K562 (cell line): ENCODE results near the gene OR51B2. TPM values are rescaled to one million over a fixed set of nuclear protein-coding genes. Genes with fewer than 3 reads are reported as not detected.

ENCODE experiments used
- CHD2 ChIP-seq: IDR thresholded peaks from 2 replicates; pipeline ENCODE4 v1.6.1; 2011; ENCODE audit warnings: low read depth, low read length
- FOS ChIP-seq: IDR thresholded peaks from 3 replicates; pipeline ENCODE4 v1.6.1; 2011; ENCODE audit not compliant: insufficient read length; ENCODE audit errors: extremely low read depth
- HMG20B ChIP-seq: fragments of 250-450 bp; sonication (Bioruptor Pico); IDR thresholded peaks from 2 replicates; pipeline ENCODE4 v1.5.0; 2021; ENCODE audit warnings: mild to moderate bottlenecking
- KLF13 ChIP-seq: fragments of 450-650 bp; IDR thresholded peaks from 2 replicates; pipeline ENCODE4 v1.6.1; 2016; ENCODE audit warnings: missing genetic modification characterization, low read depth, mild to moderate bottlenecking, missing compliant biosample characterization, moderate library complexity, borderline replicate concordance
- NFE2L1 ChIP-seq: fragments of 450-650 bp; IDR thresholded peaks from 2 replicates; pipeline ENCODE4 v1.6.1; 2016; ENCODE audit warnings: missing genetic modification characterization, low read depth, mild to moderate bottlenecking, missing compliant biosample characterization, moderate library complexity, borderline replicate concordance
- TEAD1 ChIP-seq, 2 experiments: fragments of 450-650 bp in 1 of 2; sonication (generic) in 1 of 2; formaldehyde crosslinking; IDR thresholded peaks; 2 replicates each; pipeline versions ENCODE4 v1.4.0 to v1.8.0; 2020 to 2022; ENCODE audit warnings: mild to moderate bottlenecking in 2 of 2, missing genetic modification reagents in 1 of 2
- ZNF347 ChIP-seq: fragments of 450-650 bp; formaldehyde crosslinking; IDR thresholded peaks from 2 replicates; pipeline ENCODE4 v1.4.0; 2020; ENCODE audit warnings: low read depth, mild to moderate bottlenecking, moderate library complexity
- polyA plus RNA-seq, 8 experiments: library from polyadenylated mRNA; depleted of rRNA in 4 of 8; stranded (reverse) in 5 of 8; unstranded in 3 of 8; fragments of >200 nt; fragmentation: Nextera tagmentation in 2 of 8; fragmentation: Illumina TruSeq in 1 of 8; extraction: Ambion mirVana in 2 of 8; extraction: Trizol in 1 of 8; gene quantifications; 2 replicates each; pipeline versions ENCODE4 v1.2.1 to v1.2.3, GENCODE V29; 2011 to 2014; ENCODE audit warnings: inconsistent platforms in 1 of 8, missing spikeins in 1 of 8
- total RNA-seq, 7 experiments: library from RNA; depleted of rRNA in 6 of 7; stranded (reverse); fragments of >200 nt in 6 of 7; fragmentation: Illumina TruSeq in 2 of 7; extraction: Trizol in 2 of 7; gene quantifications; 2 replicates each; pipeline versions ENCODE4 v1.2.1 to v1.2.3, GENCODE V29; 2011 to 2021; ENCODE audit warnings: low replicate concordance in 1 of 7
- TF ChIP-seq, protein P1 (sequence below): fragments of 200-800 bp; sonication (Bioruptor generic); IDR thresholded peaks from 2 replicates; pipeline ENCODE4 v1.6.1; 2016; ENCODE audit warnings: missing genetic modification characterization, missing compliant biosample characterization
- TF ChIP-seq, protein P2 (sequence below): fragments of 250-450 bp; sonication (Bioruptor Pico); IDR thresholded peaks from 2 replicates; pipeline ENCODE4 v1.4.0; 2020; ENCODE audit warnings: mild to moderate bottlenecking, moderate library complexity
- TF ChIP-seq, protein P3 (sequence below): fragments of 250-450 bp; sonication (Bioruptor Pico); IDR thresholded peaks from 2 replicates; pipeline ENCODE4 v1.8.0; 2022; ENCODE audit warnings: moderate library complexity, mild to moderate bottlenecking, inconsistent platforms

Gene OR51B2
- total and polyA plus RNA-seq, 9 of the 15 experiments (the other 6 are each of a cell fraction or from before 2014, with no cell fraction given), result 0.38 to 6.6 (median 4.0) TPM

DNA sequence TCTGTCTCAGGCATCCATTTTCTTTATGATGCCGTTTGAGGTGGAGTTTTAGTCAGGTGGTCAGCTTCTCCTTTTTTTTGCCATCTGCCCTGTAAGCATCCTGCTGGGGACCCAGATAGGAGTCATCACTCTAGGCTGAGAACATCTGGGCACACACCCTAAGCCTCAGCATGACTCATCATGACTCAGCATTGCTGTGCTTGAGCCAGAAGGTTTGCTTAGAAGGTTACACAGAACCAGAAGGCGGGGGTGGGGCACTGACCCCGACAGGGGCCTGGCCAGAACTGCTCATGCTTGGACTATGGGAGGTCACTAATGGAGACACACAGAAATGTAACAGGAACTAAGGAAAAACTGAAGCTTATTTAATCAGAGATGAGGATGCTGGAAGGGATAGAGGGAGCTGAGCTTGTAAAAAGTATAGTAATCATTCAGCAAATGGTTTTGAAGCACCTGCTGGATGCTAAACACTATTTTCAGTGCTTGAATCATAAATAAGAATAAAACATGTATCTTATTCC, 43.5 kb downstream of the OR51B2 start (continued):
- TF ChIP-seq, protein P1, sequence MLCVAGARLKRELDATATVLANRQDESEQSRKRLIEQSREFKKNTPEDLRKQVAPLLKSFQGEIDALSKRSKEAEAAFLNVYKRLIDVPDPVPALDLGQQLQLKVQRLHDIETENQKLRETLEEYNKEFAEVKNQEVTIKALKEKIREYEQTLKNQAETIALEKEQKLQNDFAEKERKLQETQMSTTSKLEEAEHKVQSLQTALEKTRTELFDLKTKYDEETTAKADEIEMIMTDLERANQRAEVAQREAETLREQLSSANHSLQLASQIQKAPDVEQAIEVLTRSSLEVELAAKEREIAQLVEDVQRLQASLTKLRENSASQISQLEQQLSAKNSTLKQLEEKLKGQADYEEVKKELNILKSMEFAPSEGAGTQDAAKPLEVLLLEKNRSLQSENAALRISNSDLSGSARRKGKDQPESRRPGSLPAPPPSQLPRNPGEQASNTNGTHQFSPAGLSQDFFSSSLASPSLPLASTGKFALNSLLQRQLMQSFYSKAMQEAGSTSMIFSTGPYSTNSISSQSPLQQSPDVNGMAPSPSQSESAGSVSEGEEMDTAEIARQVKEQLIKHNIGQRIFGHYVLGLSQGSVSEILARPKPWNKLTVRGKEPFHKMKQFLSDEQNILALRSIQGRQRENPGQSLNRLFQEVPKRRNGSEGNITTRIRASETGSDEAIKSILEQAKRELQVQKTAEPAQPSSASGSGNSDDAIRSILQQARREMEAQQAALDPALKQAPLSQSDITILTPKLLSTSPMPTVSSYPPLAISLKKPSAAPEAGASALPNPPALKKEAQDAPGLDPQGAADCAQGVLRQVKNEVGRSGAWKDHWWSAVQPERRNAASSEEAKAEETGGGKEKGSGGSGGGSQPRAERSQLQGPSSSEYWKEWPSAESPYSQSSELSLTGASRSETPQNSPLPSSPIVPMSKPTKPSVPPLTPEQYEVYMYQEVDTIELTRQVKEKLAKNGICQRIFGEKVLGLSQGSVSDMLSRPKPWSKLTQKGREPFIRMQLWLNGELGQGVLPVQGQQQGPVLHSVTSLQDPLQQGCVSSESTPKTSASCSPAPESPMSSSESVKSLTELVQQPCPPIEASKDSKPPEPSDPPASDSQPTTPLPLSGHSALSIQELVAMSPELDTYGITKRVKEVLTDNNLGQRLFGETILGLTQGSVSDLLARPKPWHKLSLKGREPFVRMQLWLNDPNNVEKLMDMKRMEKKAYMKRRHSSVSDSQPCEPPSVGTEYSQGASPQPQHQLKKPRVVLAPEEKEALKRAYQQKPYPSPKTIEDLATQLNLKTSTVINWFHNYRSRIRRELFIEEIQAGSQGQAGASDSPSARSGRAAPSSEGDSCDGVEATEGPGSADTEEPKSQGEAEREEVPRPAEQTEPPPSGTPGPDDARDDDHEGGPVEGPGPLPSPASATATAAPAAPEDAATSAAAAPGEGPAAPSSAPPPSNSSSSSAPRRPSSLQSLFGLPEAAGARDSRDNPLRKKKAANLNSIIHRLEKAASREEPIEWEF (CRISPR knock-in tag), result peak; percentile 76; the same call in 1 of the 2 replicates
- TF ChIP-seq ZNF347 (CRISPR knock-in tag) (no peak), FOS (peak; percentile 87), KLF13 (tag) (no peak), CHD2 (no peak), HMG20B (no peak), NFE2L1 (tag) (peak; percentile 100), TEAD1 (CRISPR knock-in tag; IDR thresholded peaks at IDR 0.05) (peak in 1 of 2 experiments; percentile 88; a peak in 2 of 4 replicates)
- TF ChIP-seq, protein P2, sequence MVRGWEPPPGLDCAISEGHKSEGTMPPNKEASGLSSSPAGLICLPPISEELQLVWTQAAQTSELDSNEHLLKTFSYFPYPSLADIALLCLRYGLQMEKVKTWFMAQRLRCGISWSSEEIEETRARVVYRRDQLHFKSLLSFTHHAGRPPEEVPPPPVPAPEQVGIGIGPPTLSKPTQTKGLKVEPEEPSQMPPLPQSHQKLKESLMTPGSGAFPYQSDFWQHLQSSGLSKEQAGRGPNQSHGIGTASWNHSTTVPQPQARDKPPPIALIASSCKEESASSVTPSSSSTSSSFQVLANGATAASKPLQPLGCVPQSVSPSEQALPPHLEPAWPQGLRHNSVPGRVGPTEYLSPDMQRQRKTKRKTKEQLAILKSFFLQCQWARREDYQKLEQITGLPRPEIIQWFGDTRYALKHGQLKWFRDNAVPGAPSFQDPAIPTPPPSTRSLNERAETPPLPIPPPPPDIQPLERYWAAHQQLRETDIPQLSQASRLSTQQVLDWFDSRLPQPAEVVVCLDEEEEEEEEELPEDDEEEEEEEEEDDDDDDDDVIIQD (CRISPR knock-in tag), result peak; percentile 80; the same call in 1 of the 2 replicates
- TF ChIP-seq, protein P3, sequence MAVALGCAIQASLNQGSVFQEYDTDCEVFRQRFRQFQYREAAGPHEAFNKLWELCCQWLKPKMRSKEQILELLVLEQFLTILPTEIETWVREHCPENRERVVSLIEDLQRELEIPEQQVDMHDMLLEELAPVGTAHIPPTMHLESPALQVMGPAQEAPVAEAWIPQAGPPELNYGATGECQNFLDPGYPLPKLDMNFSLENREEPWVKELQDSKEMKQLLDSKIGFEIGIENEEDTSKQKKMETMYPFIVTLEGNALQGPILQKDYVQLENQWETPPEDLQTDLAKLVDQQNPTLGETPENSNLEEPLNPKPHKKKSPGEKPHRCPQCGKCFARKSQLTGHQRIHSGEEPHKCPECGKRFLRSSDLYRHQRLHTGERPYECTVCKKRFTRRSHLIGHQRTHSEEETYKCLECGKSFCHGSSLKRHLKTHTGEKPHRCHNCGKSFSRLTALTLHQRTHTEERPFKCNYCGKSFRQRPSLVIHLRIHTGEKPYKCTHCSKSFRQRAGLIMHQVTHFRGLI, result peak; percentile 80
